ENCODE data around the gene CADPS2. TPM values are rescaled to one million over a fixed set of nuclear protein-coding genes. Genes with fewer than 3 reads are reported as not detected.

Gene CADPS2
- total and polyA plus RNA-seq, 2 donors (not counting 1 experiment from before 2014, with no cell fraction given) = not detected

GRCh38 chr7:122658856-122659255 is 227.4 kb downstream of the CADPS2 start:
- ATAC-seq (ENCODE audit: low read depth) (no peak), DNase-seq (no peak)
- intact Hi-C loops (cut with micrococcal nuclease) = no loop called here
- no peaks in the 10 kb centered on the region for H3K36me3 ChIP-seq (replicated peaks in 1 of 2; ENCODE audit: control extremely low read depth in 1 of 2, control insufficient read depth in 1 of 2, extremely low read depth in 1 of 2, insufficient read depth in 2 of 2, low read length in 1 of 2)
- no peaks in the 10 kb centered on the region for H3K79me2 ChIP-seq (ENCODE audit: control insufficient read depth, insufficient read depth, low read length)
- CTCF ChIA-PET = no interaction called here
- H3K4me1 Mint-ChIP-seq = no peaks in the 10 kb centered on the region
- no peak overlapping the region for H3K9ac ChIP-seq (ENCODE audit: low read length)
- H3K4me2 ChIP-seq (replicated peaks; ENCODE audit: low read depth, low read length, poor library complexity, severe bottlenecking) = no peak overlapping the region
- no peak overlapping the region for H3K4me3 ChIP-seq (ENCODE audit: control extremely low read depth in 1 of 5, extremely low read depth in 1 of 5, insufficient read depth in 1 of 5, low read depth in 2 of 5, low read length in 4 of 5)
- H3K9me3 ChIP-seq (ENCODE audit: control extremely low read depth in 1 of 3, control insufficient read depth in 2 of 3, insufficient read depth in 1 of 3, low read length in 2 of 3) = no peaks in the 10 kb centered on the region
- no peaks in the 10 kb centered on the region for H4K20me1 ChIP-seq (ENCODE audit: control insufficient read depth, insufficient read depth, low read length, poor library complexity, severe bottlenecking)
- H3K27ac ChIP-seq (ENCODE audit: low read length in 2 of 2) = no peak overlapping the region
- no peak overlapping the region for H3K27ac Mint-ChIP-seq
- TF ChIP-seq CTCF (IDR thresholded peaks at IDR 0.05) = no peak
- TF ChIP-seq EZH2 (IDR thresholded peaks at IDR 0.05; ENCODE audit: borderline replicate concordance, insufficient read depth, low read depth, low read length, poor library complexity, severe bottlenecking) = no peak
- no peaks in the 10 kb centered on the region for H3K9me3 Mint-ChIP-seq (ENCODE audit: insufficient read depth)
- no peaks in the 10 kb centered on the region for H3K27me3 ChIP-seq (replicated peaks in 1 of 4; ENCODE audit: control extremely low read depth in 1 of 4, control insufficient read depth in 3 of 4, insufficient read depth in 4 of 4, low read length in 3 of 4)
- no peak overlapping the region for H3K4me3 Mint-ChIP-seq
- no peaks in the 10 kb centered on the region for H3K27me3 Mint-ChIP-seq
- no CpG with 5 or more reads among the region's 2 CpGs for WGBS (ENCODE audit: insufficient coverage)
- H2AFZ ChIP-seq (ENCODE audit: insufficient read depth, low read depth, low read length, poor library complexity, severe bottlenecking) = no peak overlapping the region
- H3K4me1 ChIP-seq (ENCODE audit: control insufficient read depth in 2 of 2, insufficient read depth in 2 of 2, low read length in 2 of 2) = no peaks in the 10 kb centered on the region
- POLR2A ChIA-PET = no interaction called here

- H2AFZ ChIP-seq (ENCODE audit: insufficient read depth, low read depth, low read length, poor library complexity, severe bottlenecking) = no peak overlapping the region
- Mint-ChIP-seq H3K27ac (no peak overlapping the region), H3K4me1 (no peaks in the 10 kb centered on the region), H3K27me3 (no peaks in the 10 kb centered on the region), H3K4me3 (no peak overlapping the region), H3K9me3 (ENCODE audit: insufficient read depth) (no peaks in the 10 kb centered on the region)
- H3K9me3 ChIP-seq (ENCODE audit: control extremely low read depth in 1 of 3, control insufficient read depth in 2 of 3, insufficient read depth in 1 of 3, low read length in 2 of 3) = no peaks in the 10 kb centered on the region
- POLR2A ChIA-PET = no interaction called here
- H3K4me1 ChIP-seq (ENCODE audit: control insufficient read depth in 2 of 2, insufficient read depth in 2 of 2, low read length in 2 of 2) = no peaks in the 10 kb centered on the region
- CTCF ChIA-PET = no interaction called here
- no peak overlapping the region for H3K4me3 ChIP-seq (ENCODE audit: control extremely low read depth in 1 of 5, extremely low read depth in 1 of 5, insufficient read depth in 1 of 5, low read depth in 2 of 5, low read length in 4 of 5)
- H3K4me2 ChIP-seq (replicated peaks; ENCODE audit: low read depth, low read length, poor library complexity, severe bottlenecking) = no peak overlapping the region
- intact Hi-C loops (cut with micrococcal nuclease) = no loop called here
- no peaks in the 10 kb centered on the region for H3K27me3 ChIP-seq (replicated peaks in 1 of 4; ENCODE audit: control extremely low read depth in 1 of 4, control insufficient read depth in 3 of 4, insufficient read depth in 4 of 4, low read length in 3 of 4)
- H3K27ac ChIP-seq (ENCODE audit: low read length in 2 of 2) = no peak overlapping the region
- H3K79me2 ChIP-seq (ENCODE audit: control insufficient read depth, insufficient read depth, low read length) = no peaks in the 10 kb centered on the region
- ATAC-seq (ENCODE audit: low read depth) = no peak
- no peak overlapping the region for H3K9ac ChIP-seq (ENCODE audit: low read length)
- no peaks in the 10 kb centered on the region for H4K20me1 ChIP-seq (ENCODE audit: control insufficient read depth, insufficient read depth, low read length, poor library complexity, severe bottlenecking)
- DNase-seq = no peak
- H3K36me3 ChIP-seq (replicated peaks in 1 of 2; ENCODE audit: control extremely low read depth in 1 of 2, control insufficient read depth in 1 of 2, extremely low read depth in 1 of 2, insufficient read depth in 2 of 2, low read length in 1 of 2) = no peaks in the 10 kb centered on the region
- WGBS (ENCODE audit: insufficient coverage) = no CpG with 5 or more reads among the region's 5 CpGs
- TF ChIP-seq CTCF (IDR thresholded peaks at IDR 0.05) = no peak
- no peak for TF ChIP-seq EZH2 (IDR thresholded peaks at IDR 0.05; ENCODE audit: borderline replicate concordance, insufficient read depth, low read depth, low read length, poor library complexity, severe bottlenecking)
Observed at GRCh38 chr7:122653685-122654084, 232.6 kb downstream of the CADPS2 start.
